Measurements from ENCODE around the gene CTTNBP2NL.

- TF ChIP-seq EP300 (IDR thresholded peaks at IDR 0.05) (no peak), POLR2A (IDR thresholded peaks at IDR 0.05) (no peak)
Observed at GRCh38 chr1:112409414-112409813, 13.4 kb downstream of the CTTNBP2NL start.

Data from gastroesophageal sphincter (tissue), 2 donors.